RWPE2 (cell line): ENCODE data around the gene EFNA2.
A peak's percentile ranks its signal among the peaks of the same experiment; 100 is the strongest.

ENCODE experiments used
- ATAC-seq: fragments of 200-7000 bp; cut with Tn5 transposase; 3 replicates; pipeline ENCODE4 v1.9.1; 2021; ENCODE audit warnings: low read depth
- DNase-seq: peaks from one replicate; pipeline ENCODE4 v3.0.0-alpha.2; 2020; ENCODE audit warnings: low spot score
- H3K27ac ChIP-seq: fragments of 450-650 bp; 2 replicates; pipeline ENCODE4 v1.5.1; 2017; ENCODE audit warnings: mild to moderate bottlenecking; ENCODE audit not compliant: poor library complexity, severe bottlenecking
- H3K27me3 ChIP-seq: fragments of 250-450 bp; sonication (Bioruptor Pico); 2 replicates; pipeline ENCODE4 v1.5.1; 2021; ENCODE audit warnings: mild to moderate bottlenecking, moderate library complexity; ENCODE audit not compliant: insufficient read depth, poor library complexity, severe bottlenecking
- H3K36me3 ChIP-seq: fragments of 250-450 bp; sonication (Bioruptor Pico); 2 replicates; pipeline ENCODE4 v1.5.1; 2020; ENCODE audit warnings: low read depth, mild to moderate bottlenecking, moderate library complexity
- H3K4me1 ChIP-seq: fragments of 250-450 bp; sonication (Bioruptor Pico); 2 replicates; pipeline ENCODE4 v1.5.1; 2021; ENCODE audit warnings: mild to moderate bottlenecking, moderate library complexity; ENCODE audit not compliant: insufficient read depth, poor library complexity, severe bottlenecking
- H3K4me3 ChIP-seq: fragments of 250-450 bp; sonication (Bioruptor Pico); 2 replicates; pipeline ENCODE4 v1.5.1; 2021; ENCODE audit warnings: mild to moderate bottlenecking, moderate library complexity; ENCODE audit not compliant: severe bottlenecking
- H3K9me3 ChIP-seq: fragments of 250-450 bp; sonication (Bioruptor Pico); 2 replicates; pipeline ENCODE4 v1.5.1; 2021; ENCODE audit warnings: mild to moderate bottlenecking, moderate library complexity; ENCODE audit not compliant: severe bottlenecking
- TF ChIP-seq, protein P1 (sequence below): fragments of 450-650 bp; IDR thresholded peaks from one replicate; pipeline ENCODE4 v1.5.1; 2017; ENCODE audit warnings: mild to moderate bottlenecking, moderate library complexity; ENCODE audit not compliant: poor library complexity, severe bottlenecking

Gene EFNA2

DNA sequence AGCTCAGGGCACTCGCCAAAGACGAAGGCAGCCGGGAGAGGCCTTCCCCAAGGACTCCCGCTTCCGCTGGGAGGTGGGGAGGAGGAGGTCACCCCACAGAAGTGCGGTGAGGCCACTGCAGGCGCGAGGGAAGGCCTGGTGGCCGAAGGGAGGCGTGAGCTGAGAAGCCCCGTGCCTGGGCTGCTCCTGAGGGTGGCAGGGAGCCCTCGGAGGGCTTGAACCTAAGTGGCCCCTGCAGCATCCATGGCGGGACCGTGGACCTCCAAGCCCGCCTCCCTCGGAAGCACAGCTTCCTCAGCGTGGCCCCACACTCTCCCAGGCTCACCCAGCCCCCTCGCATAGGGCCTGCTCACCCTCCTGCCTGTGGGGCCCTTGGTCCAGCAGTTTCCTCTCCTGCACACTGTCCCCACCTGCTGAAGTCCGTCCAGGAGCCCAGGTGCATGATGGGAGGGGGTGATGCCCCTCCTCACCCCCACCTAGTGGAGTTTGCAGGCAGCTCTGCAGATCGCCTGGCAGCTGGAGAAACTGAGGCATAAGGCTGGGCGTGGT lies 25.9 kb downstream of the EFNA2 start:
- Histone ChIP-seq H3K27ac (no peak overlapping the region), H3K9me3 (no peaks in the 10 kb centered on the region), H3K27me3 (no peaks in the 10 kb centered on the region), H3K4me3 (no peak overlapping the region), H3K36me3 (no peaks in the 10 kb centered on the region), H3K4me1 (peaks cover 12% of the 10 kb centered on the region)
- TF ChIP-seq, protein P1, sequence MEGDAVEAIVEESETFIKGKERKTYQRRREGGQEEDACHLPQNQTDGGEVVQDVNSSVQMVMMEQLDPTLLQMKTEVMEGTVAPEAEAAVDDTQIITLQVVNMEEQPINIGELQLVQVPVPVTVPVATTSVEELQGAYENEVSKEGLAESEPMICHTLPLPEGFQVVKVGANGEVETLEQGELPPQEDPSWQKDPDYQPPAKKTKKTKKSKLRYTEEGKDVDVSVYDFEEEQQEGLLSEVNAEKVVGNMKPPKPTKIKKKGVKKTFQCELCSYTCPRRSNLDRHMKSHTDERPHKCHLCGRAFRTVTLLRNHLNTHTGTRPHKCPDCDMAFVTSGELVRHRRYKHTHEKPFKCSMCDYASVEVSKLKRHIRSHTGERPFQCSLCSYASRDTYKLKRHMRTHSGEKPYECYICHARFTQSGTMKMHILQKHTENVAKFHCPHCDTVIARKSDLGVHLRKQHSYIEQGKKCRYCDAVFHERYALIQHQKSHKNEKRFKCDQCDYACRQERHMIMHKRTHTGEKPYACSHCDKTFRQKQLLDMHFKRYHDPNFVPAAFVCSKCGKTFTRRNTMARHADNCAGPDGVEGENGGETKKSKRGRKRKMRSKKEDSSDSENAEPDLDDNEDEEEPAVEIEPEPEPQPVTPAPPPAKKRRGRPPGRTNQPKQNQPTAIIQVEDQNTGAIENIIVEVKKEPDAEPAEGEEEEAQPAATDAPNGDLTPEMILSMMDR, result no peak
- DNase-seq (no peak), ATAC-seq (no peak)

DNA sequence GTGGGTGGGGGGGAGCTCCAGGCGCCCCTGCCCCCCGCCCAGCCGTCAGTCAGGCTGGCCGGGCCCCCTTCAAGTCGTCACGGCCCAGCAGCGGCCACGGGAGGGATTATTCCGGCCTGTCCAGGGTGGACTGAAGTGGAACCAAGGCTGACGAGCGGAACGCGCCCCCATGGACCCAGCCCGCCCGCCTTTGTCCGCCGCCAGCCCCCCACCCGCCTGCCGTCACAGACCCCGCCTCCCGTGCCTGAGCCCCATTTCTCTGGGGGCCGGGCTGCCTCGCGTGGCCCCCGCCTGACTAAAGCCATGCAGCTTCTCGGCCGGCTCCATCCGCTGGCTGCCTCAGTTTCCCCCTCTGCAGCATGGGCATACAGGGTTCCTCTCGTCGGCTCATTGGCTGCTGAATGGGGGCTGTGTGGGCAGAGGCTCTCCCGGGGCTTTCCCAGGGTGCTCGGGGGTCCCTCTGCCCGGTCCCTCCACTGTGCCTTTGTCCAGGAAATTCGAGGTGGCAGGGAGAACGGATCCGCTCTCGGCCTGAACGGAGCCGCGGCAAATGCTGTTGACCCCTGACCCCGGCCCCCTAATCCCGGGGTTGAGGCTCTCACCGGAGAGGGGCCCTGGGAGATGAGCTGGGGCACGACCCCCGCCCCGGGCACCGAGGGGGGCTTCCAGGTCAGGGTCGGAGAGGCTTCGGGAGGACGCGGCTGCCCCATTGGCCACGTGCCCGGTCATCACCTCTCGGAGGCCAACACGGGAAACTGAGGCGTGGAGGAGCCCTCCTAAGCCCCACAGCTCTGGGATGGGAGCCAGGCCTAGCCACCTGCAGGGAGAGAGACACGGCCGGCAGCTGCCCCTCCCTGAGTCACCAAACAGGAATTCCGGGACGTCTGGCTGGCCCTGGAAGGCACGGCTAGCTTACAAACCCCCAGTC lies 27.4 kb downstream of the EFNA2 start:
- DNase-seq, result peak; percentile 75
- H3K27ac ChIP-seq, result peak overlapping the region; percentile 64
- H3K36me3 ChIP-seq, result no peaks in the 10 kb centered on the region

DNA sequence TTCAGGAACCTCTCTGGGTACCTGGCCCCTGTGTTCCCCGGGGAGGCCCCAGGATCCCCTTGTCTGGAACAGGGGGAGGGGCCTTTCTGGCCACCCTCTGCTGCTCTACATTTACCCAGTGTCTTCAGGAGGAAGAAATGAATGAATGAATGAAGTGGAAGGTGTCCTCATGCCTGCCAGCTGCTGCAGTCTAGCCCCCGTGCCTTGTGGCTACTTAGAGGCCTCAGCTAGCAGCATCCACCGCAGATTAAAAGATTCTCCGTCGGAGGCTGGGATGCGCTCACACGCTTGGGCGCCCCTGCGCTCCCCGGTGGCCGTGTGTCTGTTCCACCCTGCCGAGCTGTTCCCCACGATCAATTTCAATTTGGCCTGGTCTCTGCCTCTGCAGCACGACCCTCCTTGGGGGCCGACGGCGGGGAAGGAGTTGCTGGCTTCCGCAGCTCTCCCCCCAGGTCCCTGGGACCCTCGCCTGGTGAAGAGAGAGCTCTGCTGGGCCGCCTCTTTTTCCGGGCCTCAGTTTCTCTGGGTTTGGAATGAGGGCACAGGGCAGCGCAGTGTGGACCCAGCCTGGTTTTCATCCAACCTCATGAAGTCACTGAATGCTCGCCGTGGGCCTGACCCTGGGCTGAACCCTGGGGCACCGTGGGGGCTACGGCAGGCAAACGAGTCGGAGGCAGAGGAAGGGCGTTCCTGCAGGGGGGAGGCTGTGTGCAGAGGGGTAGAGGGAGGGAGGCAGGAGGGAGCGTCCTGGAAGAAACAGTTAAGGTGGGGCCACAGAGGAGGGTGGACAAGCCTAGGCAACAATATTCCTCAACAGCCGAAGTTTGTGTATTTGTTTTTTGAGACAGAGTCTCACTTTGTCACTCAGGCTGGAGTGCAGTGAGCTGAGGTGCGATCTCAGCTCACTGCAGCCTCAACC lies 28.3 kb downstream of the EFNA2 start:
- ATAC-seq (peak; percentile 19; the same call in 1 of the 3 replicates), DNase-seq (peak; percentile 53)
- no peaks in the 10 kb centered on the region for H3K9me3 ChIP-seq
- peaks cover 12% of the 10 kb centered on the region for H3K4me1 ChIP-seq
- peak overlapping the region; percentile 64 for H3K27ac ChIP-seq
- H3K36me3 ChIP-seq, result no peaks in the 10 kb centered on the region
- TF ChIP-seq, protein P1, result no peak
- H3K4me3 ChIP-seq, result no peak overlapping the region
- H3K27me3 ChIP-seq, result no peaks in the 10 kb centered on the region

More for the DNA sequence above, 27.4 kb downstream of the EFNA2 start:
- peak; percentile 85 for ATAC-seq
- TF ChIP-seq, protein P1, result no peak
- Histone ChIP-seq H3K27me3 (no peaks in the 10 kb centered on the region), H3K9me3 (no peaks in the 10 kb centered on the region), H3K4me1 (peaks cover 12% of the 10 kb centered on the region), H3K4me3 (no peak overlapping the region)

DNA sequence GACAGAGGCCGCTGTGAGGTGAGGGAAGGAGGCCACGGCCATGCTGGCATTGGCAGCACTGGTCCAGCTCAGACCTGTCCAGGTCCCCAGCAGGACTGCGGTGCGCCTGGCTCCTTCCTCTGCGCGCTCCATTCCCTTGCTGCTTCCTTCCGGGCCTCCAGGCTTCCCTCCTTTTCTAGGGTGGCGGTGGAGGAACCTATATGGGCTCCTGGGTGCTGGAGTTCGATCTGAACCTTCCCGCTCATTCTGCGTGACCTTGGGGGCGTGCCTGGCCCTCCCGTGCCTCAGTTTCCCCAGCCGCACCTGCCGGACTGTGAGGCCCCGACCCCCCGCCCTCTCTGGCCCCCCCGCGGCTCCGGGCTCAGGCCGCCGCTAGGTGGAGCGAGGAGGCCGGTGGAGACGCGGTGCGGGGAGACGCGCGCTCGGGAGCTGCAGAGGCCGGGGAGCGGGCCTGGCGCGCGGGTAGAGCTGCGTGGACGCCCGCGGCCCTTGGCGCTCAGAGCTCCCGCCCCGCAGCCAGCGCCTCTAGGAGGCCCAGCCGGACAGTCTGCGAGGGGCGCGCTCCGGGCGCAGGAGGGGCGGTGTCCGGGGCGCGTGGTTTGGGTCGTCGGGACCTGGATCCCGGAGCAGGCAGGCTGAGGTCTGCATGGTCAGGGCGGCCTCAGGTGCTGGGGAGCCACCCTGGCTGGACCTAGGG lies 29.9 kb downstream of the EFNA2 start:
- ATAC-seq (peak; percentile 64), DNase-seq (no peak)
- H3K9me3 ChIP-seq, result no peaks in the 10 kb centered on the region
- H3K27me3 ChIP-seq, result no peaks in the 10 kb centered on the region
- TF ChIP-seq, protein P1, result peak; percentile 76
- no peaks in the 10 kb centered on the region for H3K36me3 ChIP-seq
- no peak overlapping the region for H3K4me3 ChIP-seq
- peaks cover 12% of the 10 kb centered on the region for H3K4me1 ChIP-seq
- no peak overlapping the region for H3K27ac ChIP-seq
